GM21423 (cell line): ENCODE data around the gene PYGB.

ENCODE experiments used
- ATAC-seq: cut with Tn5 transposase; IDR thresholded peaks from one replicate; pipeline ENCODE4 v1.9.1; 2021; ENCODE audit warnings: mild to moderate bottlenecking, moderate library complexity; ENCODE audit not compliant: unreplicated experiment

The PYGB gene

GRCh38 chr20:25215521-25215920 lies 32.4 kb upstream of the PYGB start:
- no peak for ATAC-seq

- ATAC-seq: no peak
These were observed 31.5 kb upstream of the PYGB start for GRCh38 chr20:25216199-25216945.

- ATAC-seq: no peak
These were observed 30.4 kb upstream of the PYGB start for GRCh38 chr20:25217161-25218108.

GRCh38 chr20:25218109-25218486 lies 29.8 kb upstream of the PYGB start:
- no peak for ATAC-seq

- ATAC-seq: no peak
These were observed 29.4 kb upstream of the PYGB start for GRCh38 chr20:25218492-25218891.

- no peak for ATAC-seq
These were observed 28.5 kb upstream of the PYGB start for GRCh38 chr20:25219365-25219764.

GRCh38 chr20:25220021-25220730 lies 27.7 kb upstream of the PYGB start:
- ATAC-seq: no peak

- no peak for ATAC-seq
These were observed 26.9 kb upstream of the PYGB start for GRCh38 chr20:25220810-25221591.

GRCh38 chr20:25221592-25222460 lies 26.1 kb upstream of the PYGB start:
- no peak for ATAC-seq

- no peak for ATAC-seq
These were observed 25.3 kb upstream of the PYGB start for GRCh38 chr20:25222461-25223178.

GRCh38 chr20:25223179-25223661 lies 24.7 kb upstream of the PYGB start:
- ATAC-seq: no peak

- no peak for ATAC-seq
These were observed 23.8 kb upstream of the PYGB start for GRCh38 chr20:25223765-25224720.

GRCh38 chr20:25224941-25225340 lies 22.9 kb upstream of the PYGB start:
- ATAC-seq: no peak

- no peak for ATAC-seq
These were observed 22.0 kb upstream of the PYGB start for GRCh38 chr20:25225642-25226432.

GRCh38 chr20:25226433-25227316 lies 21.2 kb upstream of the PYGB start:
- ATAC-seq: no peak

GRCh38 chr20:25227317-25227831 lies 20.5 kb upstream of the PYGB start:
- no peak for ATAC-seq
